GM12878 (cell line): ENCODE data around the gene ERN2.

Experiments used
- BRCA1 ChIP-seq: IDR thresholded peaks from 2 replicates; pipeline ENCODE4 v1.6.1; 2011; ENCODE audit warnings: low read depth, low read length, improper control_type of control experiment
- CTCF ChIP-seq, 3 experiments: IDR thresholded peaks in 2 of 3; conservative IDR thresholded peaks in 1 of 3; 2 replicates each; pipeline ENCODE4 v1.5.1; 2011; ENCODE audit warnings: low read depth in 3 of 3, low read length in 3 of 3, mild to moderate bottlenecking in 3 of 3, control low read depth in 2 of 3, moderate library complexity in 2 of 3, inconsistent platforms in 1 of 3, mixed read lengths in 1 of 3; ENCODE audit not compliant: control insufficient read depth in 2 of 3, insufficient read depth in 1 of 3; ENCODE audit errors: extremely low read depth in 1 of 3
- HDGF ChIP-seq: fragments of 450-650 bp; IDR thresholded peaks from 2 replicates; pipeline ENCODE4 v1.6.1; 2016; ENCODE audit warnings: antibody characterized with exemption
- LARP7 ChIP-seq: fragments of 450-650 bp; IDR thresholded peaks from 2 replicates; pipeline ENCODE4 v1.6.1; 2017; ENCODE audit warnings: mild to moderate bottlenecking
- RB1 ChIP-seq: fragments of 450-650 bp; formaldehyde crosslinking; IDR thresholded peaks from 2 replicates; pipeline ENCODE4 v1.6.1; 2017; ENCODE audit warnings: mild to moderate bottlenecking, borderline replicate concordance
- TCF7 ChIP-seq: IDR thresholded peaks from 2 replicates; pipeline ENCODE4 v1.6.1; 2014; ENCODE audit warnings: antibody characterized with exemption, borderline replicate concordance

- TF ChIP-seq LARP7 (no peak), CTCF (IDR thresholded peaks at IDR 0.05 in 2 of 3, conservative IDR thresholded peaks at IDR 0.05 in 1 of 3; ENCODE audit: control insufficient read depth in 2 of 3, extremely low read depth in 1 of 3, insufficient read depth in 1 of 3, low read depth in 3 of 3, low read length in 3 of 3) (no peak), RB1 (no peak), HDGF (no peak), BRCA1 (no peak), TCF7 (no peak)
Observed at GRCh38 chr16:23694644-23695373, 18.2 kb downstream of the ERN2 start.
